C4-2B (cell line): ENCODE data around the gene SMOC2.

Experiments used
- CTCF ChIP-seq: fragments of 450-650 bp; conservative IDR thresholded peaks from 2 replicates; pipeline ENCODE4 v1.5.1; 2017; ENCODE audit warnings: mild to moderate bottlenecking
- ZFX ChIP-seq: fragments of 450-650 bp; IDR thresholded peaks from 2 replicates; pipeline ENCODE4 v1.6.1; 2017

DNA sequence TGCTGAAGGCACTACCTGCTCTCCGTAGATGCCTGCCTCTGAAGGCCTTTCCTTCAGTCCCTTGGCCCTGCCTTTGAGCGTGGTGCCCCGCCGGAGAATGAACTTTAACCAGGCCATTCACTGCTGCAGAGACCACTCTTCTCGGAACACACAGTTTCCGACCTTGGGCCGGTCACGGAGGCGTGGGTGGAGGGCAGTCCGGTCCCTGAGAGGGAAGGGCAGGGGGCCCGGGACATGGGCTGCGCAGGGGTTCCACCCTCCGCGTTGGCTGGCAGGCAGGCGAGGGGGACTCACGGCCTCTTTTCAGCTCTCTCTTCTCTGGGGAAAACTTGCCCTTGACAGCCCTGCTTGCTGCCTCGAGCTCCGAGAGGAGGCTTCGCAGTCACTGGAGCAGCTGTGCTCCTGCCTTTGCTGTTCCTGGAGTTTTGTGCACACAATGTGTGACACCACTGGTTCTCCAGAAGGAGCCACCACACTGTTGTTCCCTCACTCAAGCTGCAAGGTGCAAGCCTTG lies 187.8 kb downstream of the SMOC2 start:
- no peak for TF ChIP-seq CTCF
- no peak for TF ChIP-seq ZFX
